OCI-M2 (cell line): ENCODE results near the gene ACKR2.
A peak's percentile ranks its signal among the peaks of the same experiment; 100 is the strongest.

Experiments used
- DNase-seq: peaks from one replicate; lab custom pipeline; 2025; ENCODE audit not compliant: unreplicated experiment; lab: John Stamatoyannopoulos, UW

The ACKR2 gene

DNA sequence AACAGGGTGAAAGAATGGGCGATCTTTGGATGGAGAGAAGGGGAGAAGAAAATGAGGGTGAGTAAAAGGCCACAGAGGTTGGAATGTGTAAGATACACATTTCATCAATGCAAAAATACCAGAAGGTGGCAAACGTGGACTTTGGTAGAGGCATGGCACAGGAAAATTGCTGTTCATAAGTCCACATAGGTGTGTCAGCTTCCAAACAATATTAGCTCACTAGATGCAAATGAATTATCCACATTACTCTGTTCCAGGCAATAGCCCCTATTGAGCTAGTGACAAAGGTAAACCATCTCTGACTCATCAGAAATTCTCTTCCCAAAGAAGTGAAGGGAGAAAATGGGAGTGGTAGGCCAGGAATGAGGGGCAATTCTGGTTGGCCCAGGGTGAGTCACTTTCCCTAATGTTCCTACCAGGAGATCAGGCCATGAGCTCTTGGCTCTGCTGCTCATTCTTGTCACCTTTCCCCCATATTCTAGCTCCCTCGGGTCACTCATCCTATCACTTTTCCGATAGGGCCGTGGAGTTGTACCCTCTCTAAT, 19.9 kb downstream of the ACKR2 start:
- no peak for DNase-seq

DNA sequence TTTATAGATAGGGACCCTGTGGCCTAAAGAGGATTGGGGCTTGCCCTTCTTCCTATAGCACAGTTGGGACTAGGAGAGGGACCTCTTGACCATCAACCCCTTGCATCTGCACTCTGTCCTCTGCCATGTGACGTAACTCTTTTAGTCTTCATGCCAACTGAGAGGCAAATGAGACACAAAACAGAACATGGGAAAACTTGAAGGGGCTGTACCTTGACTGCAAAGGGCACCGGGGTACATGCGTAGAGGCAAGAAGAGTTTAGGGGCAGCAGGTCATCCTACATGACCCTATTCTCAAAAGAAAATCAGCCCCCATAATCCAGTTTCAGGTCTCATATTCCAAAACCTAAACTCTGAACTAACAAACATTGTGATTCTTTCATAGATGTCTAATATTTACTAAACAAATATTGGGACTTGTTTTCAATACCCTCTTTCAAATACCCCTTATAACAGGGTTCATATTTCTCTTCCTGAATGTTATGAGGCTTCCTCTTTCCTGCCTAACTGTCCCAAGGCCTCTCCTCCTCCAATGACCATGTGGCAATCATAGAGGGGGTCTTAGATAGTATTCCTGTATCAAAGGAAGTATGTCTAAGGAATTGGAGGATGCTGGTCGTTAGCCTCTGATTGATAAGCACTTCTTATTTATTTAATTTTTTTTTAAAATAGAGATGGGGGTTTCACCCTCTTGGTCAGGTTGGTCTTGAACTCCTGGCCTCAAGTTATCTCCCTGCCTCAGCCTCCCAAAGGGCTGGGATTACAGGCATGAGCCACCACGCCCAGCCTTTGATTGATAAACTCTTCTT, 20.6 kb downstream of the ACKR2 start:
- DNase-seq, result no peak

DNA sequence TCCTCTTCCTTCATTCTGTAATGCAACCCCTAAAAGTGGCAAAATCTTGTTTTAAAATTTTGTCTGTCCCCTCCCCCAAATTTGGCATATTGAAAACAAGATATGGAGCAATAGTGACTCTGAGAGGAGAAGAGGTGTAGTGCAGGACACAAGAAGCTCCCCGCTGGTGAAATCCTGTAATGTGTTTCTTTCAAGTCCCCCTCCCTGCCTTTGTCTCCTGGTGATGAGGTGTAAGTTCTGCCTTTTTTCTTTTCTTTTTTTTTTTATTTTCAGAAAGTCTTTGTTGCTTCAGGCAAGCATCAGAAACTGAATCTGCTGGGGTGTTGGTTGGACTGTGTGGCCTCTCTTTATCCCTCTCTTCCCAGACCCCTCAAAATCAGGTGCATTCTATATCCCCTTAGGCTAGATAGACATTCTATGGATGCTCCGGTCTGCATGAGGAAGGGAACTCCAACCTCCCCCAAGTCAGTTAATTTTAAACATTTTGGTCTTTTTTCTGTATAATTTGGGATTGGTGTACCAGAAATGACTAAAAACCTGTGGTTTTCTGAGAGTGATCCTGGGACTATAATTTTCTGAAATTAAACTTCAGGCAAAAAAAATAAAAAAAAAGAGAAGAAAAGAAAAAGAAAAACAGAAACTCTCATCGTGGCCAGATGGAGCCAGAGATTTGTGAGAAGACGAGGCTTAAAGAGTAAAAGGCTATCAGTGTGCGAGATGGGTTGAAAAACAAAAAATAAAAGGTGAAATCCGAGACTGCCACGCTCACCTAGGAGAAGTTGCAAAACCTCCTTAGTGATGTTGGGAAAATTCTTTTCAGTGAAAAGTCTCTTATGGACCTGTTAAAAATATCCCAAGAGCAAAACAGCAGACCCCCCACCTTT, 21.4 kb downstream of the ACKR2 start:
- peak; percentile 17 for DNase-seq

DNA sequence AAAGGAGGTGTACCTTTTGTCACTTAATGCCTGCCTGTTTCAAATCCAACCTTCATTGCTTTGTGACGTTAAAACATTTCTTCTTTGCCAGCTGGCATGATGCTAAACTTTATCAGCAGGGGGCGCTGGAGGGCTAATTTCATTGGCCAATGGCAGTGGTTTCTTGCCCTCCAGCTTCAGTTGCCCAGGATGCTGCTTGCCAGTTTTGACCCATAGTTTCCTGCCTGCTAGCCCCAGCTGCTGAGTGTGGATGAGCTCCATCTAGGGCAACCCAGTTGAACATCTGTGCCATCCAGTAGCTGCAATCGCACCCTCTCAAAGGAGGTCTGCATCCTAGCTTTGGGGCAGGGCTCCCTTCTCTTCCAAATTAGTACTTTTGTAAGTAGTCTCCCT, 22.1 kb downstream of the ACKR2 start:
- peak; percentile 61 for DNase-seq

DNA sequence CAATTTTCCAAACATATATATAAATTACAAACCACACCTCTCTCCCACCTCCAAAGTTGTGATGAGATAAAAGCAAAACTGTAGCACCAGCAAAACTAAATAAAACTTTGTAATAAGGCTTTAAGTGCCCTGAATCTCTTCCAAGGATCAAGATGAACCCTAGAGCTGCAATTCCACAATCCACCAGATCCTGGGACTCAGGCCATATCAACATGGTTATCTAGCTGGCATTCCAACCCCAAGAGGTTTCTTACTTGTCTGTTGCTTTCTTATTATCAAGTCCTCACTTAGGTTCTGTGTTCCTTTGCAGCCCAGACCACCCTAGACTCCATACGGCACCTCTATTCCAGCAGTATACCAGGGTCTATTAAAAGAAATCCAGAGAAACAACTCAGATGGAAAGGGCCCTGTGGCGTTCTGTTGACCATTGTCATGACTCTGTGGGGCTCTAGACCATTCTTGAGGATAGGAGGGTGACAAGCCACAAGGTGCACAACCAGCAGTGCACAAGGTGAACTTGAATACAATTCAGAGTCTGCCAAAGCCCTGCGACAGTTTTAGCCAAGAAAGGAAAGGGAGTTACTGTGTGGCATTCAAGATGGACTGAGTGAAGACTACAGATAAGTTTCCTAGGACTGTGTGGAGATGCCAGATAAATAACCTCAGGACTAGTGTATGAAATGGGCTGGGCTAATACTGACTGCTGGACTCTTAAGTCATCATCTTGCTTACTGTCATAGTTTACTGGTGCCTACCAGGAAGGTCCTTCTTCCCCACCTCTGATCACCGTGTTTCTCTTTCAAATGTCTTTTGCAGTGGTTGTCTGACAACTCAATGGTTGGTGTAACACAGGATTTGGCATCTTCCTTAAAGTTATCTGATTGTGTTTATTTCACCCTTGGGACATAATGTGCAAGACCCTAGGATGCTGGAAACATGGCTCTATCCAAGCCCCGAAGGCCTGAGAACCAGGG, 27.2 kb downstream of the ACKR2 start:
- DNase-seq, result peak; percentile 23

DNA sequence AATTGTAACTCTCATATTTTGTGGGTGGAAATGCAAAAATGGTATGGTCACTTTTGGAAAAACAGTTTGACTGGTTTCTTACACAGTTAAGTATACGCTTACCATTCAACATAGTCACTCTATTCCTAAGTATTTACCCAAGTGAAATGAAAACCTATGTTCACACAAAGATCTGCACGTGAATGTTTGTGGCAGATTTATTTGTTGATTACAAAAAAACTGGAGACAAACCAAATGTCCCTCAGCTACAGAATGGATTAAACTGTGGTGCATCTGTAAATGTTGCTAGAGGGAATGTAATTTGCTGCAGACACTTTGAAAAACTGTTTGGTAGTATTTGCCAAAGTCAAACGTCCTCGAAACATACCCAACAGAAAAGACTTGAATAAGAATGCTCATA, 29.3 kb downstream of the ACKR2 start:
- DNase-seq, result no peak

DNA sequence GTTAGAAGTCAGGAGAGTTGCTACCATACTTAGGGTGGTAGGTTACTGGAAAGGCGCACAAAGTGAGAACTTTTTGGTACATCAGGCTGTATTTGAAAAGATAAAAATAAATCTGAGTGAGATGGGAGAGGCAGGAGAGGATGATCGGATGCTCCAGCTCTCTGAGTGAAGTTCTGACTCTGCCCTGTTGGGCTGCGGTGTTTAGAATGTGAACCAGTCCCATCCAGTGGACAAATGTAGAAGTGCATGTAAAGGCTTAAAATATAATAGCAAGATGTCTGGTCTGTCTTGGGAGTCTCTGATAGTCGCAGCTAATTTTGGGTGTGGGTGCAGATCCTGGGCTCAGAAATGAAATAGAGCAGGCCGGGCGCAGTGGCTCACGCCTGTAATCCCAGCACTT, 30.4 kb downstream of the ACKR2 start:
- DNase-seq, result no peak

DNA sequence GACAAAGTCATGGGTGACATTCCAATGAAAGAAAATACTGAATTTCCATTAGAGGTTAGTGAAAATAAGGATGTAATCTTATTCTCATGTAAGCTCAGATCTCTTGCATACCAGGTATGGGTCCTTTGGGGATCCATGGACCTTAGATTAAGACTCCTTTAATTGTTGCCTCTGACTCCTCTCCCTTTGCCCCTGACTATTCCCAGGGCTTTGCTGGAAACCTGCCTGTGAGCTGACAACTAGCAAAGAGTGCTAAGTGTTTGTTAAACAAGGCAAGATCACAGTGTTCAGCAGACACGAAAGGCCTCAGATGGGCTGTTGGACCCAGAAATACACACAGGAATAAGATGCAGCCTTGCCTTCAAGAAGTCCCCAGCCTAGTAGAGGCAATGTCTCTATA, 32.1 kb downstream of the ACKR2 start:
- DNase-seq, result no peak

DNA sequence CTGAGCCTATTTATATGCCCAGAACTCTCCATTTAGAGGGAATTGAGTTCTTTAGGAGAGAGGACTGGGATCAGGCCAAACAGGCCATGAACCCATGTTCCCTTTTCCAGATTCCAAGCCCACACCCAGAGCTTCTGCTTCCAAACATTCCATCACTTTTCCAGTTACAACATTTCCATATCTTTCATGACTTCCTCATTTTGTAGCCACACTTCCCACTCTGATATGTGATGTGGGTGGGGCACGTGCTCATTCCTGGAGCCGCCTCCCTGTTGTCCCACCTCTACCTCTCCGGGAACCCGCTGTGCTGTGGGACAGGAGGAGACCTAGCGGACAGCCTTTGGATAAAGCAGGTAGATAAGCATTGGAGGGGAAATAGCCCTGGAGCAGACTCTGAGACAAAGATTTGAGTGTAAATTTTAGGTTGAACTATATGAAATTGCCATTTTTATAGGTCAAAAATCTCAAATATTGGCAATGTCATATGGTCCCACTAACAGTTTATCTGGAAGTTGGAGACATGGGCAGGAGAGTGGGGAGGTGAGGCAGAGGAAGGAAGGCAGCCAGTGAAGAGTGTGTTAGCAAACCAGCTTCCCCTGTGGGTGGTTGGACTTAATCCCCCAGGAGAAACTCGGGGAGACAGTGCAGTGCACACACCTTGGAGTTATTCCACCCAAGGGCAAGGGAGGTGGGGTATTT, 34.6 kb downstream of the ACKR2 start:
- DNase-seq, result no peak

DNA sequence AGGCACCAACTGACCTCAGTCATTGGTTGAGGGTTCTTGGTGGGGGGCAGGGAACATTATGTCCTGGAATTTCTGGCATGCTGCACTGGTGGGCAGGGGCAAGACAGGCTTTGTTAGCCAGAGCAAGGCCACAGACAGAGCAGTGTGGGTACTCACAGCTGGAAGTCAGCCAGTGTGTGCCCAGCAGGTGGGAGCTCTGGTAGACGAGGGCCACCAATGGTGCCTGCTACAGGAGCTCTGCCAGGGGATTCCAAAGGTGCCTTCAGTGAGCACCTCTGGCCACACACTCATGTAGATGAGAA, 35.1 kb downstream of the ACKR2 start:
- DNase-seq, result no peak

DNA sequence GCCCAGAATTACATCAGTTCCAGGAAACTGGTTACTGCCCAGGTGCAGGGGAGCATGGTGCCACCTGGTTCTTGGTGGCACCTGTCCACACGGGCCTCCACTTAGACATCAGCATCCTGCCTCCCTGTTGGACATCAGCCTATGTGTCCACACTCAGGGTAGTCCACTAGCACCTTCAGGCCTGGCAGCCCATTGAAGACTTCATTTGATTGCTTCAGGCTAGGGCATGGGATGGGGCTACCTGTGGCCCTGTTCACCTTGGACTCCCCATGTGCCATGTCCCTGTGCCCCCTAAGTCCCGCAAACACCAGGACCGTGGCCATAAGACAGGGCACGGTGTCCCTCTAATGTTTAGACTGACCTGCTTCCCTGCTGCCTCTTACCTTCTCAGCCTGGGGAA, 35.6 kb downstream of the ACKR2 start:
- no peak for DNase-seq

DNA sequence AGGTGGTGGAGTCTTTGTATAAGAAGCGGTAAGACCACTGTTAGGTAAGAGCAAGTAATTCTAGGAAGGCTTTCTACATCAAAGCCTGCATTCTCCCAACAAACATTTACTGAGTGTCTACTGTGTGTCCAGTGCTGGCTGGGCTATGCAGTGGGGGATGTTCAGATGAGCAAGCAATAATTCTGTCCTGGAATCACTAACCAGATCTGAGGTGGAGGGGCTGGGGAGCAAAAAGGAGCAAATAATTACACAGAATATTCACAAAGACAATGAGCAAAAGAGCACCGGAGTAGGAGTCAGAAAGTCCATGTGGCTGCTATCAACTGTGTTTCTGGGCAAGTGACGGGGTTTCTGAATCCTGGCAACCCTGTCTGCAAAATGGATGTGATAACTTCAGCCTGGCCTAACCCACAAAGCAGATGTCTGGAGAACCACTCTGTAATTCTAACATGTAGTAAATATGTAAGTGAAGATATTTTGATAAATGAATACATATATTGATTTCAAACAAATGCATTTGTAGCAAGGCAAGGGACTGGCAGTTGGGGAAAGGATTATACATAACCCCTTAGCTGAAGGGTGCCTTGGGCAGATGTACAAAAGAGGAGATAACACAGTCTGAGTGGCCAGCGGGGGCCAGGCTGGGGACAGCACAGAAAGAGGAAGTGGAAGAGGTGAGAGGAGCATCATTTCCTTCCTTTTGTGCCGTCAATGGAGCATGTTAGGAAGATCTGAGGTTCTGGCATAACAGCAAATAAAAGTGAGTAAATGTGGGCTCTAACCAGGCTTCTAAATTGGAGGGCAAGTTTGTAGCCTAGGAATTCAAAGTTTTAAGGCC, 37.7 kb downstream of the ACKR2 start:
- no peak for DNase-seq

DNA sequence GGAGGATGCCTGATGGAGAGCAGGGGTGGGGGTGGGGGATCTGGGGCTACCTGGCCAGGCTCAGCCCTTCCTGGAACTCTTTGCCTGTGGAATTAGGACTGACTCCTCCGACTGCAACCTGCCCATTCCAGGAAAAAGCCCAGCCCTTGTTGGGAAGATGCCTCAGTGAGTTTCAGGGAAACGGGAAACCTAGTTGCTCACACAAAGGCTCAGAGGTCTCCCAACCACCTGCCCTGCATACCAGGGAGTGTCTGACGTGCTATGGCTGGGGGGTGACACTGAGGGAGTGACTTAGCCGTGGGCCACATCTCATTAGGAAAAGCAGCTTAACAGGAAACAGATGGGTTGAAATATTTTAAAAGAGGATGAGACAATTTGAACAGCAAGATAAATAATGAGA, 38.5 kb downstream of the ACKR2 start:
- no peak for DNase-seq

DNA sequence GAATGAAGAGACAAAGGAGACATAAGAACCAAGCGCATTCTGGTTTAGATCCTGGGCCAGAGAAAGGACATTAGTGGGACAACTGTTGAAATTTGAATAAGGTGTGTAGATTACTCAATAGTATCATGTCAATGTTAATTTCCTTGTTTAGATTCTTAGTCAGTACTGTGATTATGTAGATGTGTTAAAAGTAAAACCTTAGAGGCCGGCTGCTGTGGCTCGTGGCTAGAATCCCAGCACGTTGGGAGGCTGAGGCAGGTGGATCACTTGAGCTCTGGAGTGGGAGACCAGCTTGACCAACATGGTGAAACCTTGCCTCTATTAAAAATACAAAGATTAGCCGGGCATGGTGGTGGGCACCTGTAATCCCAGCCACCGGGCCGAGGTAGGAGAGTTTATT, 39.8 kb downstream of the ACKR2 start:
- no peak for DNase-seq

DNA sequence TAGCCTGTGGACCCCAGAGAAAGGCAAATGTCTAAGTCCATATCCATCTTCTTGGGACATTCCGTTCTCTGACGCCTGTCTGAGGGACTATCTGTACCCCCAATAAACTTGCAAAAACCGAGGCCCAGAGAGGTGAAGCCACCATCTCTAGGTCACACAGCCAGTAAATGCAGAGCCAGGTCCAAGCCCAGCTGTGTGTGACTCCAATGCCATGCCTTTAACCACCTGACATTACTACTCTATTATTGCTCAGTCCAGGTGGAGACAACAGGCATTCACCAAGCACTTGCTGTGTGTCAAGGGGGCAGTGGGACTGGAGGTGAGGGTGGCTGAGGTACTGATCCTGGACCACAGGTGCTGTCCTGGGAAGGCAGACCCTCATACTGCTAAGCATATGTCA, 41.0 kb downstream of the ACKR2 start:
- DNase-seq, result no peak

DNA sequence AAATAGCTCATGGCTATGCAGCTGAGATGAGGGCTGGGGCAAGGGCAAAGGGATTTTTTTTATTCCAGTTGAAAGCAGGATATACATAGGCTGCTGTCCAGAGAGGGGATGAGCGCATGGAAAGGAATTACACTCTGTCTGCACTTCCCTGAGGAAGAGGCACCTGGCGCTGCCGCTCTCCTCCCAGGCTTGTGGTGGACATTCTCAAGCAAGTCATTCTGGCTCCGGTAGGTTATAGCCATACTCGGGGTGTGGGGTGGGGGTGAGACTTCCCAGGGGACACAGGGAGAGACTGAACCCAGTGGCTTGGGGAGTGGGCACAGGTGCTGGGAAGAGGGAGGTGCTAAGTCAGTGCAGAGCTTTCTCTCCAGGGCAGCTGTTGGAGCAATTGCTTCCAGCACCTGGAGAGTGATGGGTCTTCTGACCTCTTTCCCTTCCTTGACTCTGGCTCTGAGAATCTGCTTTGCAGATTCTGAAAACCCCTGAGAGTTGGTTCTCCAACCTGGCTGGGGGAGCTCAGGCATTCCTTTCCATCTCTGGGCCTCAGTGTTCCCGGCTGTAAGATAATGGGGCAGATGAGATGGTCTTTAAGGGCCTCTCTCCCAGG, 42.1 kb downstream of the ACKR2 start:
- no peak for DNase-seq

DNA sequence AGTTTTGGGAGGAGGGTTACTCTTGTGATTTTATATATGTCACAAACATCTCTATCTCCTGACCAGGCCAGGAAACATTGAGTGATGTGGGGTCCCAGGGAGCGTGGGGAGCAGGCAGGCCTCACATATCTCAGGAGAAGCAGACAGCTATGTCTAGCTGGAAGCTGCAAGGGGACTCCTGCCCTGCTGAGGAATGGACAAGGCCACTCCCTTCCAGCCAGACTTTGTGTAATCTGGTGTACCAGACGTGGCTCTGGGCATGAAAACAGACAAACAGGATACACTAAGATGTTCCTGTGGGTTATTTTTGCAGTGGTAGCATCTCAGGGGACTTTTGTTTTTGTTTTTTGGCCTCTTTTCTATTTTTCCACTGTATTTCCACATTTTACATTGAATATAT, 43.2 kb downstream of the ACKR2 start:
- peak; percentile 28 for DNase-seq

DNA sequence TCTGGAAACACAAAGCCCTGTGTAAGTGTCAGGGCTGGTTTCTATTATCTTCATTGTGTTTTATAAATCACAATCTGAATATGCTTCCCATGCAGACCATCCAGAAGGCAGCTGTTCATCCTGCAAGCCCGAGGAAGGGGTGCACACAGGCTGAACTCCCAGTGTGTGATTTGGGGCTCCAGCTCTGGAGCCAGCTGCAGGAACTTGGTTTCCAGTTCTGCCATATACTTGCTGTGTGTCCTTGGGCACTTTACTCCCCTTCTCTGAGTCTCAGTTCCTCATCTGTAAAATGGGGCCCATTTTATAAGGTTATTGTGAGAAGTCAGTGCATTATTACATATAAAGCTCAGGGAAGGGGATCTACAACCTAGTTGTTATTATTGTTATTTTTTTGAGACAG, 43.8 kb downstream of the ACKR2 start:
- DNase-seq, result no peak

DNA sequence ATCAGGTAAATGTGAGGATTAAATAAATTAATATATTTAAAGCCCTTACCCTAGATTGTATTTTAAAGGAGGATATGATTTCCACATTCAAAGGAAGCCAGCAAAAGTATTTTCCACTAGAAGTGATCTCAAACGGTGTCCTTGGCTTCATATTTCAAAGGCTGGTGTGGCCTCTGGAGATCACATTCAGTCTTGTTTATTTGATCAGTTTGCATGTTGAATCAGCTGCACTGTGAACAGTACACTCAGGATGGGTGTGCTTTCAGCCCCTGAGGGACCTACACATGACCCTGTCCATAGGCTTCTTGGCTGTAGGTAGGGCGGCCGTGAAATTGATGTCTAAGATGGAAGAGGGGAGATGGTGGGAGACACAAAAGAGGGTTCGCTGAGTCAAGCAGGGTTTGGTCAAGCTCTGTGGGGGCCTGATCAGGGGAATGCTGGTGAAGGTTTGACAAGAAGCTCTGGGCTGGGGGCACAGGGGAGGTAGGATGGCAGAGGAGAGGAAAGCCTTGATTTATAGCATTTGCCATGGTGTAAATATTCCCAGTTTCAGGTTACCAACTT, 44.6 kb downstream of the ACKR2 start:
- no peak for DNase-seq
